8988T (cell line): ENCODE data around the gene EHD3.

Experiments used
- DNase-seq: peaks from one replicate; pipeline ENCODE4 v3.0.0; 2011

Gene EHD3

GRCh38 chr2:31213601-31214443, 20.1 kb upstream of the EHD3 start:
- DNase-seq = no peak

- DNase-seq = no peak
Measured at GRCh38 chr2:31214444-31214915, 19.5 kb upstream of the EHD3 start.

- no peak for DNase-seq
Measured at GRCh38 chr2:31216734-31217133, 17.2 kb upstream of the EHD3 start.

- no peak for DNase-seq
Measured at GRCh38 chr2:31217465-31218200, 16.3 kb upstream of the EHD3 start, which contains the start of gene CAPN14. TSS of gene CAPN14 (minus strand) at chr2:31217515. CDS start at chr2:31205447, 12,068 bp downstream.

- DNase-seq = no peak
Measured at GRCh38 chr2:31219131-31219969, 14.6 kb upstream of the EHD3 start.

GRCh38 chr2:31221544-31221943, 12.4 kb upstream of the EHD3 start:
- no peak for DNase-seq

- DNase-seq = no peak
Measured at GRCh38 chr2:31222071-31222470, 11.9 kb upstream of the EHD3 start.

- DNase-seq = no peak
Measured at GRCh38 chr2:31223026-31223425, 10.9 kb upstream of the EHD3 start.

- DNase-seq = no peak
Measured at GRCh38 chr2:31223749-31224148, 10.2 kb upstream of the EHD3 start.

GRCh38 chr2:31226266-31226665, 7.7 kb upstream of the EHD3 start:
- no peak for DNase-seq

GRCh38 chr2:31227110-31227509, 6.8 kb upstream of the EHD3 start:
- no peak for DNase-seq

GRCh38 chr2:31227711-31228125, 6.2 kb upstream of the EHD3 start:
- no peak for DNase-seq

GRCh38 chr2:31228717-31229116, 5.2 kb upstream of the EHD3 start:
- DNase-seq = no peak

- no peak for DNase-seq
Measured at GRCh38 chr2:31230751-31231150, 3.2 kb upstream of the EHD3 start.

- DNase-seq = no peak
Measured at GRCh38 chr2:31231571-31232302, 2.2 kb upstream of the EHD3 start.

- DNase-seq = no peak
Measured at GRCh38 chr2:31232586-31232985, 1.4 kb upstream of the EHD3 start.

- DNase-seq = no peak
Measured at GRCh38 chr2:31233231-31233630, 721 bp upstream of the EHD3 start.

GRCh38 chr2:31234683-31235503, 941 bp downstream of the EHD3 start:
- DNase-seq = no peak

- no peak for DNase-seq
Measured at GRCh38 chr2:31235504-31235902, 1.6 kb downstream of the EHD3 start.

- no peak for DNase-seq
Measured at GRCh38 chr2:31236433-31237205, 2.7 kb downstream of the EHD3 start.
